Right lobe of liver (tissue), 6 donors: ENCODE results near the gene LTBP3. TPM values are rescaled to one million over a fixed set of nuclear protein-coding genes. Genes with fewer than 3 reads are reported as not detected.
A peak's percentile ranks its signal among the peaks of the same experiment; 100 is the strongest.

Experiments used
- ATAC-seq, 4 donors: fragments of 200-7000 bp; cut with Tn5 transposase; one replicate each; pipeline ENCODE4 v1.9.1; 2020; ENCODE audit warnings: mild to moderate bottlenecking in 4 of 4, moderate library complexity in 4 of 4
- DNase-seq, 3 donors: peaks; one replicate each; pipeline ENCODE4 v3.0.0-alpha.2; 2020
- H3K27ac ChIP-seq, 3 donors: fragments of 200-600 bp; one replicate each; pipeline ENCODE4 v1.8.0; 2022
- H3K27me3 ChIP-seq, 2 donors: fragments of 200-600 bp; one replicate each; pipeline ENCODE4 v1.8.0; 2022
- H3K36me3 ChIP-seq, 4 donors: fragments of 200-600 bp; sonication (generic) in 1 of 4; one replicate each; pipeline versions ENCODE4 v1.5.1 to v1.8.0; 2017 to 2022; ENCODE audit warnings: control low read depth in 1 of 4
- H3K4me1 ChIP-seq, 4 donors: fragments of 200-600 bp; sonication (generic) in 1 of 4; one replicate each; pipeline versions ENCODE4 v1.5.1 to v1.8.0; 2017 to 2022; ENCODE audit warnings: control low read depth in 1 of 4
- H3K4me3 ChIP-seq, 3 donors: fragments of 200-600 bp; one replicate each; pipeline ENCODE4 v1.8.0; 2022
- H3K9me3 ChIP-seq, 4 donors: fragments of 200-600 bp; sonication (generic) in 1 of 4; one replicate each; pipeline versions ENCODE4 v1.5.1 to v1.8.0; 2017 to 2022; ENCODE audit warnings: control low read depth in 1 of 4
- CTCF ChIP-seq, 4 donors: fragments of 200-600 bp in 3 of 4; fragments of 450-650 bp in 1 of 4; IDR thresholded peaks; one replicate each; pipeline versions ENCODE4 v1.5.1 to v1.8.0; 2016 to 2022; ENCODE audit warnings: antibody characterized with exemption in 4 of 4, mild to moderate bottlenecking in 2 of 4
- POLR2A ChIP-seq: fragments of 450-650 bp; IDR thresholded peaks from one replicate; pipeline ENCODE4 v1.6.1; 2017; ENCODE audit warnings: antibody characterized with exemption, mild to moderate bottlenecking
- WGBS: methylation state at CpG from one replicate; pipeline ENCODE4 v1.1.6; 2018; ENCODE audit warnings: low coverage, low lambda C conversion rate; ENCODE audit not compliant: insufficient coverage; ENCODE audit errors: missing lambda C conversion rate; 5-methylcytosine and 5-hydroxymethylcytosine counted together
- intact Hi-C, 2 donors: fragments of 100-400 bp; cut with DNase I; formaldehyde crosslinking; loops; one replicate each; pipeline versions ENCODE4 v1.11.2 to v1.14.1; 2022
- total RNA-seq, 6 experiments: library from RNA; depleted of rRNA in 2 of 6; stranded (reverse); fragments of >200 nt in 2 of 6; fragmentation: NEBNext Ultra II Directional in 3 of 6; extraction: Animal tissue kit (Norgen Biotek cat#: 25700) in 3 of 6; gene quantifications; one replicate each; pipeline versions ENCODE4 v1.1.0 to v1.2.4, GENCODE V29; 2016 to 2023
- donor health status: DM: no; HTN: yes; CAD: no.
- donor health status: DM: no; HTN: no; CAD: no.
- donor health status: DM: no; HTN: no; CAD: no.
- donor health status: DM: no; HTN: yes; CAD: no.
- donor health status: DM: no; HTN: yes; CAD: no.

The LTBP3 gene
- total RNA-seq, 6 experiments from 2014 or later = 26.6 to 94.1 (median 46.8) TPM

GRCh38 chr11:65530157-65530496 is 28.0 kb downstream of the LTBP3 start:
- H3K36me3 ChIP-seq = peaks cover 0 to 30% (median 14%) of the 10 kb centered on the region in 4 donors
- H3K4me3 ChIP-seq = no peak overlapping the region
- H3K27me3 ChIP-seq = no peaks in the 10 kb centered on the region
- no CpG with 5 or more reads among the region's 5 CpGs for WGBS
- TF ChIP-seq POLR2A (no peak), CTCF (IDR thresholded peaks at IDR 0.05) (peak in 3 of 4 donors; percentile 11 to 21 (median 20))
- no peaks in the 10 kb centered on the region for H3K9me3 ChIP-seq
- DNase-seq = no peak
- no peak overlapping the region for H3K27ac ChIP-seq
- H3K4me1 ChIP-seq = peaks cover 0 to 57% (median 26%) of the 10 kb centered on the region in 4 donors
- intact Hi-C loops = no loop called here
- no peak for ATAC-seq

GRCh38 chr11:65529475-65530156 is 28.5 kb downstream of the LTBP3 start:
- TF ChIP-seq POLR2A (no peak), CTCF (IDR thresholded peaks at IDR 0.05) (no peak)
- Histone ChIP-seq H3K9me3 (no peaks in the 10 kb centered on the region), H3K4me1 (peaks cover 0 to 57% (median 26%) of the 10 kb centered on the region in 4 donors), H3K36me3 (peaks cover 0 to 30% (median 14%) of the 10 kb centered on the region in 4 donors), H3K27ac (no peak overlapping the region), H3K27me3 (no peaks in the 10 kb centered on the region), H3K4me3 (no peak overlapping the region)
- peak; percentile 28 to 63 (median 51) for ATAC-seq
- intact Hi-C loops = no loop called here
- WGBS = 58% methylated on average over 2 of the region's 10 CpGs
- peak; percentile 62 to 88 (median 81) for DNase-seq

- H3K9me3 ChIP-seq = no peaks in the 10 kb centered on the region
- ATAC-seq = no peak
- H3K36me3 ChIP-seq = peaks cover 0 to 30% (median 14%) of the 10 kb centered on the region in 4 donors
- H3K4me3 ChIP-seq = no peak overlapping the region
- WGBS = 50% methylated on average over 2 of the region's 12 CpGs
- H3K27me3 ChIP-seq = no peaks in the 10 kb centered on the region
- TF ChIP-seq POLR2A = no peak
- TF ChIP-seq CTCF (IDR thresholded peaks at IDR 0.05) = no peak
- no peak overlapping the region for H3K27ac ChIP-seq
- H3K4me1 ChIP-seq = peaks cover 0 to 64% (median 26%) of the 10 kb centered on the region in 4 donors
- no peak for DNase-seq
- intact Hi-C loops = no loop called here
Measured at GRCh38 chr11:65528819-65529350, 29.3 kb downstream of the LTBP3 start.

- peak in 1 of 3 donors; percentile 56 for DNase-seq
- peaks cover 0 to 20% (median 7%) of the 10 kb centered on the region in 4 donors for H3K36me3 ChIP-seq
- ATAC-seq = no peak
- H3K27me3 ChIP-seq = no peaks in the 10 kb centered on the region
- WGBS = 60% methylated on average over 1 of the region's 8 CpGs
- H3K9me3 ChIP-seq = no peaks in the 10 kb centered on the region
- no peak for TF ChIP-seq POLR2A
- no peak for TF ChIP-seq CTCF (IDR thresholded peaks at IDR 0.05)
- H3K4me3 ChIP-seq = no peak overlapping the region
- no peak overlapping the region for H3K27ac ChIP-seq
- intact Hi-C loops = no loop called here
- H3K4me1 ChIP-seq = peaks cover 0 to 72% (median 25%) of the 10 kb centered on the region in 4 donors
Measured at GRCh38 chr11:65526744-65527143, 31.4 kb downstream of the LTBP3 start.
